GM20000 (cell line): Measurements from ENCODE around the gene PITX2.

Experiments used
- DNase-seq: peaks from one replicate; pipeline ENCODE4 v3.0.0; 2012; ENCODE audit warnings: low spot score
- TF ChIP-seq, protein P1 (sequence below): IDR thresholded peaks from 2 replicates; pipeline ENCODE4 v1.5.1; 2012; ENCODE audit warnings: mild to moderate bottlenecking, control low read depth; ENCODE audit errors: extremely low read depth, missing control alignments

Gene PITX2

GRCh38 chr4:110636171-110636679, 13.3 kb upstream of the PITX2 start:
- peak; percentile 19 for DNase-seq
- TF ChIP-seq, protein P1, sequence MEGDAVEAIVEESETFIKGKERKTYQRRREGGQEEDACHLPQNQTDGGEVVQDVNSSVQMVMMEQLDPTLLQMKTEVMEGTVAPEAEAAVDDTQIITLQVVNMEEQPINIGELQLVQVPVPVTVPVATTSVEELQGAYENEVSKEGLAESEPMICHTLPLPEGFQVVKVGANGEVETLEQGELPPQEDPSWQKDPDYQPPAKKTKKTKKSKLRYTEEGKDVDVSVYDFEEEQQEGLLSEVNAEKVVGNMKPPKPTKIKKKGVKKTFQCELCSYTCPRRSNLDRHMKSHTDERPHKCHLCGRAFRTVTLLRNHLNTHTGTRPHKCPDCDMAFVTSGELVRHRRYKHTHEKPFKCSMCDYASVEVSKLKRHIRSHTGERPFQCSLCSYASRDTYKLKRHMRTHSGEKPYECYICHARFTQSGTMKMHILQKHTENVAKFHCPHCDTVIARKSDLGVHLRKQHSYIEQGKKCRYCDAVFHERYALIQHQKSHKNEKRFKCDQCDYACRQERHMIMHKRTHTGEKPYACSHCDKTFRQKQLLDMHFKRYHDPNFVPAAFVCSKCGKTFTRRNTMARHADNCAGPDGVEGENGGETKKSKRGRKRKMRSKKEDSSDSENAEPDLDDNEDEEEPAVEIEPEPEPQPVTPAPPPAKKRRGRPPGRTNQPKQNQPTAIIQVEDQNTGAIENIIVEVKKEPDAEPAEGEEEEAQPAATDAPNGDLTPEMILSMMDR, result no peak

GRCh38 chr4:110635163-110635865, 12.4 kb upstream of the PITX2 start:
- DNase-seq, result peak; percentile 5
- TF ChIP-seq, protein P1, result no peak

- peak; percentile 22 for DNase-seq
- TF ChIP-seq, protein P1, result no peak
Observed at GRCh38 chr4:110634350-110635162, 11.7 kb upstream of the PITX2 start.

DNA sequence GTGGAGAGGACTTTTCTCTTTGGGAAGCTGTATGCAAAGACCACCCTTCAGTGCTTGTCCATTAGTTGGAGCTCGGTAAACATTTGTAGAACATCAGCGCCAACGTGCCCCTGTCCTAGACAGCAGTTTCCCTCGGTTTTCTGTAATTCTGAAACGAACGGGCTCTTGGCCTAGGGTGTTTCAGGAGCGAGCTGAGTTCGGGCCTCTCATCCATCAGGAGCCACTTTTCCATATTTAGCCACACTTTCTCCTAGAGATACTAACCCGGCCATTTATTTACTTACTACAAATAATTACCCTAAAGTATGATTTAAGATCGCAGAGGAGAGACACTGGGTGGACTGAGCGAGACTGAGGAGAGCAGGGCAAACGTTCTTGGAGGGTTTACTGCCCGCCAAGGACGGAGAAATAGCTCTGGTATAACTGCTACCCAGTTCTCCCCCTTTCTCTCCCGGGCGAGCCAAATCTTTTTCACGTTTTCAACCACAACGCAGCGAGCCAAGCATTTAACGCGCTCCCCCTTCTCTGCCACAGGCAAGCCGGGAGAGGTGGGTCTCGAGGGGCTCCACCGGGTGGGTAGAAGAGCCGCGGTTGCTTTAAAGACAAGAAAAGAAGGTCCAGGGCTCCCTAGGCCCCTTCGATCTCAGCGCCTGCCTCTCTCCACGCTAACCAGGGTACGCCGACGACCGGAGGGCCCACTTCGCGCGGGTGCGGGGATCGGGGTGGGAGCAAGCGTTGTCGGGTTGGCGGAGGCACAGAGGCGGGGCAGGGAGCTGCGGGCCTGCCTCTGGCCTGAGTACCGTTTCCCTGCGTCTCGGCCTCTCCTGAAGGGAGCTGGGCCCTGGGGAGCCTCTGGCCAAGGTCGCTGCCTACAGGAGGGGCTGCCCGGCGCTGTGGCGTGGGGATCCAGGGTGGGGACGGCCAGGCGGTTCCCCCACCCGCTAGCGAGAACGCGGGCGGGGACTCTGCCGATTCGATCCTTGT, 10.8 kb upstream of the PITX2 start:
- TF ChIP-seq, protein P1, result no peak

GRCh38 chr4:110632506-110633357, 9.9 kb upstream of the PITX2 start:
- peak; percentile 34 for DNase-seq
- TF ChIP-seq, protein P1, result no peak

More for the DNA sequence above, 10.8 kb upstream of the PITX2 start:
- peak; percentile 21 for DNase-seq
